K562 (cell line): ENCODE results near the gene PLCB4. TPM values are rescaled to one million over a fixed set of nuclear protein-coding genes. Genes with fewer than 3 reads are reported as not detected.

Experiments
- ATAC-seq: fragments of 200-7000 bp; cut with Tn5 transposase; 3 replicates; pipeline ENCODE4 v1.9.1; 2020; ENCODE audit warnings: moderate library complexity
- BruUV-seq: library from RNA; stranded (reverse); fragments of 400-500 nt; replicated peaks from 2 replicates; lab custom pipeline; 2021; lab: Mats Ljungman, UMichigan
- CTCF ChIA-PET: fragments of 300-600 bp; formaldehyde crosslinking; extraction: SDS; loops from one replicate; lab custom pipeline; 2021; ENCODE audit warnings: low intra/inter-chr PET ratio; lab: Yijun Ruan, JAX
- POLR2A ChIA-PET: fragments of 300-600, 350-650 bp; sonication (Branson Sonifier 250); formaldehyde crosslinking; extraction: SDS; loops from one replicate; lab custom pipeline; 2021; ENCODE audit warnings: antibody characterized with exemption, inconsistent platforms; lab: Yijun Ruan, JAX
- DNase-seq, 4 experiments: peaks; one replicate each; pipeline versions ENCODE4 v3.0.0 to v3.0.0-alpha.2; 2011 to 2018; ENCODE audit warnings: low spot score in 3 of 4, mixed read lengths in 3 of 4; ENCODE audit errors: extremely low read depth in 1 of 4
- FAIRE-seq: peaks from 2 replicates; lab custom pipeline; 2011; peaks lifted over from hg19 to GRCh38; lab: Jason Lieb, UNC
- H2AFZ ChIP-seq: 2 replicates; pipeline ENCODE4 v1.6.0; 2011; ENCODE audit warnings: low read depth, low read length, control low read depth, inconsistent platforms
- H3K27ac ChIP-seq: fragments of 200-600 bp; 3 replicates; pipeline ENCODE4 v1.8.0; 2011; ENCODE audit warnings: low read depth, mild to moderate bottlenecking, control low read depth, inconsistent platforms, low read length, moderate library complexity, mixed read lengths; ENCODE audit errors: extremely low read depth
- H3K27me3 ChIP-seq, 2 experiments: fragments of 300-600 bp in 1 of 2; 2 replicates in 1 of 2; 3 replicates in 1 of 2; pipeline versions ENCODE4 v1.6.0 to v1.8.0; 2011; ENCODE audit warnings: inconsistent platforms in 2 of 2, low read length in 2 of 2, mild to moderate bottlenecking in 1 of 2, mixed read lengths in 1 of 2, moderate library complexity in 1 of 2; ENCODE audit not compliant: control insufficient read depth in 2 of 2, insufficient read depth in 2 of 2
- H3K36me3 ChIP-seq: fragments of 300-600 bp; 3 replicates; pipeline ENCODE4 v1.8.0; 2011; ENCODE audit warnings: mild to moderate bottlenecking, low read length, inconsistent platforms; ENCODE audit not compliant: control insufficient read depth, insufficient read depth
- H3K4me1 ChIP-seq, 2 experiments: fragments of 200-600 bp in 1 of 2; replicated peaks in 1 of 2; 2 replicates in 1 of 2; 3 replicates in 1 of 2; pipeline versions ENCODE4 v1.5.1 to v1.8.0; 2011; ENCODE audit warnings: inconsistent platforms in 2 of 2, low read length in 2 of 2, mild to moderate bottlenecking in 1 of 2, mixed read lengths in 1 of 2, moderate library complexity in 1 of 2; ENCODE audit not compliant: control insufficient read depth in 2 of 2, insufficient read depth in 2 of 2
- H3K4me2 ChIP-seq: 2 replicates; pipeline ENCODE4 v1.6.1; 2011; ENCODE audit warnings: low read length, control low read depth, inconsistent platforms, mixed read lengths; ENCODE audit not compliant: insufficient read depth
- H3K4me3 ChIP-seq: fragments of 200-600 bp; sonication (generic), shearing (Covaris generic); 2 replicates; pipeline ENCODE4 v1.5.1; 2016; ENCODE audit warnings: control low read depth, inconsistent platforms
- H3K79me2 ChIP-seq: fragments of 200-600 bp; 3 replicates; pipeline ENCODE4 v1.8.0; 2011; ENCODE audit warnings: low read length, inconsistent platforms; ENCODE audit not compliant: control insufficient read depth, insufficient read depth
- H3K9ac ChIP-seq, 2 experiments: 2 replicates each; pipeline versions ENCODE4 v1.6.0 to v1.6.1; 2011; ENCODE audit warnings: low read depth in 2 of 2, low read length in 2 of 2, control low read depth in 1 of 2, inconsistent platforms in 1 of 2, mild to moderate bottlenecking in 1 of 2, mixed read lengths in 1 of 2; ENCODE audit not compliant: insufficient read depth in 1 of 2
- H3K9me1 ChIP-seq: one replicate; pipeline ENCODE4 v1.6.0; 2011; ENCODE audit warnings: inconsistent platforms, mild to moderate bottlenecking, low read length, moderate library complexity; ENCODE audit not compliant: control insufficient read depth, insufficient read depth
- H3K9me3 ChIP-seq: replicated peaks from 2 replicates; pipeline ENCODE4 v1.5.1; 2011; ENCODE audit warnings: low read depth, low read length, inconsistent platforms; ENCODE audit not compliant: control insufficient read depth, insufficient read depth
- H4K20me1 ChIP-seq: replicated peaks from 2 replicates; pipeline ENCODE4 v1.6.1; 2011; ENCODE audit warnings: low read length, inconsistent platforms, mixed read lengths; ENCODE audit not compliant: control insufficient read depth, insufficient read depth
- ADNP ChIP-seq: fragments of 200-800 bp; sonication (Bioruptor generic); IDR thresholded peaks from 2 replicates; pipeline ENCODE4 v1.6.1; 2016; ENCODE audit warnings: missing genetic modification characterization, missing compliant biosample characterization
- BRF2 ChIP-seq: IDR thresholded peaks from 3 replicates; pipeline ENCODE4 v1.6.1; 2011; ENCODE audit warnings: borderline replicate concordance, mild to moderate bottlenecking; ENCODE audit not compliant: insufficient read length, insufficient read depth
- CBFA2T2 ChIP-seq: fragments of 450-650 bp; conservative IDR thresholded peaks from 2 replicates; pipeline ENCODE4 v1.6.1; 2017; ENCODE audit warnings: mild to moderate bottlenecking
- FOXM1 ChIP-seq, 2 experiments: fragments of 450-650 bp in 1 of 2; sonication (generic) in 1 of 2; formaldehyde crosslinking in 1 of 2; IDR thresholded peaks; 2 replicates each; pipeline versions ENCODE4 v1.6.1 to v1.9.0; 2017 to 2022; ENCODE audit warnings: low read depth in 2 of 2, mild to moderate bottlenecking in 2 of 2, missing genetic modification reagents in 1 of 2, moderate library complexity in 1 of 2
- GABPB2 ChIP-seq: fragments of 250-450 bp; sonication (Bioruptor Pico); conservative IDR thresholded peaks from 2 replicates; pipeline ENCODE4 v1.5.1; 2021; ENCODE audit warnings: mild to moderate bottlenecking
- HLTF ChIP-seq: fragments of 450-650 bp; IDR thresholded peaks from 2 replicates; pipeline ENCODE4 v1.6.1; 2016
- HNRNPH1 ChIP-seq: fragments of 200-400 bp; formaldehyde crosslinking; optimal IDR thresholded peaks from 2 replicates; pipeline ENCODE3; 2017; ENCODE audit warnings: low read depth, mild to moderate bottlenecking, low read length, moderate library complexity
- PATZ1 ChIP-seq: fragments of 250-450 bp; sonication (Bioruptor Pico); IDR thresholded peaks from 2 replicates; pipeline ENCODE4 v1.5.0; 2020; ENCODE audit warnings: mild to moderate bottlenecking, borderline replicate concordance
- PHB2 ChIP-seq: fragments of 450-650 bp; IDR thresholded peaks from 2 replicates; pipeline ENCODE4 v1.6.1; 2017; ENCODE audit warnings: low read depth
- RFX5 ChIP-seq: IDR thresholded peaks from 2 replicates; pipeline ENCODE4 v1.6.1; 2011; ENCODE audit warnings: low read depth, mild to moderate bottlenecking, improper control_type of control experiment, low read length
- SAFB2 ChIP-seq: fragments of 200-400 bp; formaldehyde crosslinking; IDR thresholded peaks from 2 replicates; pipeline ENCODE4 v1.6.1; 2018; ENCODE audit warnings: borderline replicate concordance, low read length, low read depth, moderate library complexity; ENCODE audit not compliant: severe bottlenecking
- SMC3 ChIP-seq: conservative IDR thresholded peaks from 2 replicates; pipeline ENCODE4 v1.6.1; 2011; ENCODE audit warnings: low read depth, low read length, improper control_type of control experiment; ENCODE audit not compliant: insufficient read depth
- TEAD4 ChIP-seq, 2 experiments: sonication (generic) in 1 of 2; formaldehyde crosslinking in 1 of 2; IDR thresholded peaks; 2 replicates each; pipeline versions ENCODE4 v1.6.1 to v1.8.0; 2012 to 2022; ENCODE audit warnings: borderline replicate concordance in 1 of 2, inconsistent platforms in 1 of 2, low read length in 1 of 2, mild to moderate bottlenecking in 1 of 2, missing genetic modification reagents in 1 of 2
- XRCC4 ChIP-seq: IDR thresholded peaks from one replicate; pipeline ENCODE4 v1.6.1; 2011; ENCODE audit not compliant: insufficient read depth, insufficient read length; ENCODE audit errors: extremely low read depth
- ZBTB17 ChIP-seq: fragments of 450-650 bp; formaldehyde crosslinking; IDR thresholded peaks from 2 replicates; pipeline ENCODE4 v1.4.0; 2020; ENCODE audit warnings: mild to moderate bottlenecking
- ZNF280B ChIP-seq: fragments of 250-450 bp; sonication (Bioruptor Pico); IDR thresholded peaks from 2 replicates; pipeline ENCODE4 v1.5.1; 2021; ENCODE audit warnings: mild to moderate bottlenecking
- ZSCAN29 ChIP-seq: fragments of 450-650 bp; IDR thresholded peaks from 2 replicates; pipeline ENCODE4 v1.6.1; 2017
- WGBS: fragments of 100-300 bp; shearing (Covaris generic); methylation state at CpG from one replicate; pipeline ENCODE4 v1.1.6; 2016; ENCODE audit warnings: low coverage, mixed read lengths; ENCODE audit not compliant: insufficient coverage; ENCODE audit errors: missing lambda C conversion rate; 5-methylcytosine and 5-hydroxymethylcytosine counted together
- in situ Hi-C: fragments of 300-500 bp; cut with MboI; formaldehyde crosslinking; loops from 4 replicates; pipeline ENCODE4 v1.15.0; 2018; ENCODE audit warnings: inconsistent platforms, mixed read lengths
- intact Hi-C: fragments of 100-400 bp; cut with micrococcal nuclease; formaldehyde crosslinking; loops from 2 replicates; pipeline ENCODE4 v1.14.2; 2022
- polyA plus RNA-seq, 8 experiments: library from polyadenylated mRNA; depleted of rRNA in 4 of 8; stranded (reverse) in 5 of 8; unstranded in 3 of 8; fragments of >200 nt; fragmentation: Nextera tagmentation in 2 of 8; fragmentation: Illumina TruSeq in 1 of 8; extraction: Ambion mirVana in 2 of 8; extraction: Trizol in 1 of 8; gene quantifications; 2 replicates each; pipeline versions ENCODE4 v1.2.1 to v1.2.3, GENCODE V29; 2011 to 2014; ENCODE audit warnings: inconsistent platforms in 1 of 8, missing spikeins in 1 of 8
- total RNA-seq, 7 experiments: library from RNA; depleted of rRNA in 6 of 7; stranded (reverse); fragments of >200 nt in 6 of 7; fragmentation: Illumina TruSeq in 2 of 7; extraction: Trizol in 2 of 7; gene quantifications; 2 replicates each; pipeline versions ENCODE4 v1.2.1 to v1.2.3, GENCODE V29; 2011 to 2021; ENCODE audit warnings: low replicate concordance in 1 of 7

PLCB4 gene
- total and polyA plus RNA-seq, 9 of the 15 experiments (the other 6 are each of a cell fraction or from before 2014, with no cell fraction given), result 0.20 to 2.9 (median 0.52) TPM

- no peaks in the 10 kb centered on the region for H3K27me3 ChIP-seq
- no TSS peak for BruUV-seq
- TF ChIP-seq FOXM1 (IDR thresholded peaks at IDR 0.05; ENCODE audit: low read depth) (no peak), FOXM1 (CRISPR knock-in tag; IDR thresholded peaks at IDR 0.05; ENCODE audit: low read depth) (no peak), ADNP (tag) (no peak), XRCC4 (no peak), ZBTB17 (CRISPR knock-in tag) (no peak), SAFB2 (no peak), SMC3 (no peak), HNRNPH1 (no peak), ZNF280B (CRISPR knock-in tag) (no peak), RFX5 (no peak), ZSCAN29 (no peak), HLTF (no peak), PATZ1 (CRISPR knock-in tag) (no peak), PHB2 (no peak), BRF2 (no peak), CBFA2T2 (no peak), TEAD4 (IDR thresholded peaks at IDR 0.05; ENCODE audit: low read length) (no peak), TEAD4 (CRISPR knock-in tag; IDR thresholded peaks at IDR 0.05; ENCODE audit: borderline replicate concordance) (no peak), GABPB2 (CRISPR knock-in tag) (no peak)
Measured at GRCh38 chr20:9358001-9358400, 289.1 kb downstream of the PLCB4 start.

More at GRCh38 chr20:9358001-9358400, 289.1 kb downstream of the PLCB4 start:
- Histone ChIP-seq H3K36me3 (no peaks in the 10 kb centered on the region), H3K4me3 (no peak overlapping the region), H3K9me1 (no peaks in the 10 kb centered on the region), H3K9ac (no peak overlapping the region), H3K4me2 (no peak overlapping the region), H3K27ac (no peak overlapping the region), H4K20me1 (no peaks in the 10 kb centered on the region), H3K79me2 (no peaks in the 10 kb centered on the region), H2AFZ (no peak overlapping the region), H3K4me1 (no peaks in the 10 kb centered on the region; a peak in 1 of 5 replicates), H3K9me3 (no peaks in the 10 kb centered on the region)
- ATAC-seq (no peak), FAIRE-seq (no peak), DNase-seq (no peak)
- WGBS, result 38% methylated on average over 2 of the region's 2 CpGs
- intact Hi-C loops (loop anchor here (10.0 kb wide), 1 partner anchor 603 kb away; no protein-coding TSS in a partner anchor), in situ Hi-C loops (no loop called here)
- POLR2A ChIA-PET, result interaction anchor here (0.6 kb wide), 1 partner anchor 993 kb away, joined by 3 read pairs; no protein-coding TSS in a partner anchor
- CTCF ChIA-PET, result no interaction called here
